HFF-Myc (cell line): Measurements from ENCODE around the gene ZFHX2.

Experiments
- DNase-seq: peaks from one replicate; pipeline ENCODE4 v3.0.0-alpha.2; 2011; ENCODE audit warnings: low read depth; ENCODE audit errors: extremely low read depth
- H3K4me3 ChIP-seq: replicated peaks from 2 replicates; pipeline ENCODE4 v1.5.1; 2011; ENCODE audit warnings: low read depth, mild to moderate bottlenecking, control low read depth, low read length
- TF ChIP-seq, protein P1 (sequence below): IDR thresholded peaks from 2 replicates; pipeline ENCODE4 v1.5.1; 2012; ENCODE audit warnings: mild to moderate bottlenecking, low read depth, low read length, control low read depth; ENCODE audit errors: missing control alignments

Gene ZFHX2

DNA sequence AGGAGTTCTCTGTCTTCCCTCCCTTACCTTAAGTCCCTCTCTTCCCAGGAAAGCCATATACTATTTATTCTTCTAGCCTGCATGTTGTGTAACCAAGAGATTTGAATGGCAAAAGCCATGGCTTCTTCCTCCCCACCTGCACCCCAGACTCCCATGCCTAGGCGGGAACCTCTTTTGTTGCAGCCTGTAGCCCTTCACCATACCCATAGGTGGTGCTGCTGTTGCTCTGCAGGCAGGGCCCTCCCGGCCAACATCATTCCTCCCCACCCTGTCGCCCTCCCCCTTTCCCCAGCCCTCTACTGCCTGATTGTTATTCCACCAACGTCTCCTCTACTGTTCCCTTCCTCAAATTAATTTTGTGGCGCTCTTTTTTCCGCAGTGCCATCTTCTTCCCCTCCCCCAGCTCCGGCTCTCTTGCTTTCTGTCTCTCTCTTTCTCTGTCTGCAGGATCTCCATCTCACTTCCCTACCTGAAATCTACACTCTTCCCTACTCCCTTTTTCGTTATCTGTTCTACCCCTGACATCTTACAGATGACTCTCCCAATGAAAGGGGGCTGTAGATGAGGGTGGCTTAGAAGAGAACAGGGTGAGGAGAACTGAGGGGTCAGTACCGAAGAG is 68.2 kb downstream of the ZFHX2 start:
- no peak overlapping the region for H3K4me3 ChIP-seq
- TF ChIP-seq, protein P1, sequence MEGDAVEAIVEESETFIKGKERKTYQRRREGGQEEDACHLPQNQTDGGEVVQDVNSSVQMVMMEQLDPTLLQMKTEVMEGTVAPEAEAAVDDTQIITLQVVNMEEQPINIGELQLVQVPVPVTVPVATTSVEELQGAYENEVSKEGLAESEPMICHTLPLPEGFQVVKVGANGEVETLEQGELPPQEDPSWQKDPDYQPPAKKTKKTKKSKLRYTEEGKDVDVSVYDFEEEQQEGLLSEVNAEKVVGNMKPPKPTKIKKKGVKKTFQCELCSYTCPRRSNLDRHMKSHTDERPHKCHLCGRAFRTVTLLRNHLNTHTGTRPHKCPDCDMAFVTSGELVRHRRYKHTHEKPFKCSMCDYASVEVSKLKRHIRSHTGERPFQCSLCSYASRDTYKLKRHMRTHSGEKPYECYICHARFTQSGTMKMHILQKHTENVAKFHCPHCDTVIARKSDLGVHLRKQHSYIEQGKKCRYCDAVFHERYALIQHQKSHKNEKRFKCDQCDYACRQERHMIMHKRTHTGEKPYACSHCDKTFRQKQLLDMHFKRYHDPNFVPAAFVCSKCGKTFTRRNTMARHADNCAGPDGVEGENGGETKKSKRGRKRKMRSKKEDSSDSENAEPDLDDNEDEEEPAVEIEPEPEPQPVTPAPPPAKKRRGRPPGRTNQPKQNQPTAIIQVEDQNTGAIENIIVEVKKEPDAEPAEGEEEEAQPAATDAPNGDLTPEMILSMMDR: peak; percentile 61
- no peak for DNase-seq

DNA sequence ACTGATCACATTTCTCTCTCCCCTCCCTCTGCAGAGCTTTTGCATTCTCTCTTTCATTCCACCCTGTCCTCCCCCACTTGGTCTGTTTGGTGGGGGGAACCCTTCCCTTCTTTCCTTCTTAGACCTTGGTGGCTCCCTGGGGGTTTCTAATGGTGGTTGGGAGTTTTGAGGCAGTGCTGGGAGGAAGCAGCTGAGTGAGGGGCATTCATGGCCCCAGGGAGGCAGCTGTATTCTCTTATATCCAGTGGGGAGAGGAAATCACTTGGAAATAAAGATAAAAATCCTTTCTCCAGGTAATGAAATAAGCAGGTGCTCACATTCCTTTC is 68.8 kb downstream of the ZFHX2 start:
- TF ChIP-seq, protein P1: no peak
- DNase-seq: no peak
- no peak overlapping the region for H3K4me3 ChIP-seq

DNA sequence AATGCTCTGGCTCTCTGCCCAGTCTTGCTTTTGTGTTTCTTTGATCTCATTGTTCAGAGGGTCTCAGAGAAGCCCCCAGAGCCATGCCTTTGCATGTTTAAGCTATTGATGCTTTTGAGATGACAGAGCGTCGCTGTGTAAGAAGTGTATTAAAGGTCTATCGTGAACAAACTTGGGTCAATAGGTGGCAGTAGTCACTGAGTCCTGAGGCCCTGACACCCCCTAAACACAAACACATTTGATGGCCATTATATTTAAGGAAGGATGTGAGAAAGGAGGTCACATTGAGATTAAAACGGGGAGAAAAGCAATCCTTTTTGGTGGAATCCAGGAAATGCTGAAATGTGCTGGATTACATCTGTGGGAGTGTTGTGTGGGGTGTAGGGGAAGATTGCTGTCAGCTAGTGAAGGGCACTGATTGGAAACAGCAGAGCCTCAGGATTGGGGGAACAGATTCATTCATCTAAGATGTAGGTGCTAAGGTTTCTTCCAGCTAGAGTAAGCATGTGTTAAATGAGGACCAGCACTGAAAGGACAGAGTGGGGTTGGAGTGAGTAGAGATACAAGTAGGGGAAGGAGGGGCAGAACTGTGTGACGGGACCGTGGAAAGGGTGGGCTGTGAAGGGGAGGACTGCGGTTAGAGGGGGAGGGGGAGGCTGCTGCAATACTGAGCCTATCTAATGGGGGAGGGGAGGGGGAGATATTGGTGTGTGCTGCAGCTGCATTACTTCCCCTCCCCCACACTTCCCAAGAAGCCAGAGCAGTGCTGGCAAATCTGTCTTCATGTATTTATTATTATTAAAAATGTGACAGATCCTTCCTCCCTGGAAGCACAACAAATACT is 69.4 kb downstream of the ZFHX2 start:
- TF ChIP-seq, protein P1: no peak
- no peak for DNase-seq
- H3K4me3 ChIP-seq: no peak overlapping the region

DNA sequence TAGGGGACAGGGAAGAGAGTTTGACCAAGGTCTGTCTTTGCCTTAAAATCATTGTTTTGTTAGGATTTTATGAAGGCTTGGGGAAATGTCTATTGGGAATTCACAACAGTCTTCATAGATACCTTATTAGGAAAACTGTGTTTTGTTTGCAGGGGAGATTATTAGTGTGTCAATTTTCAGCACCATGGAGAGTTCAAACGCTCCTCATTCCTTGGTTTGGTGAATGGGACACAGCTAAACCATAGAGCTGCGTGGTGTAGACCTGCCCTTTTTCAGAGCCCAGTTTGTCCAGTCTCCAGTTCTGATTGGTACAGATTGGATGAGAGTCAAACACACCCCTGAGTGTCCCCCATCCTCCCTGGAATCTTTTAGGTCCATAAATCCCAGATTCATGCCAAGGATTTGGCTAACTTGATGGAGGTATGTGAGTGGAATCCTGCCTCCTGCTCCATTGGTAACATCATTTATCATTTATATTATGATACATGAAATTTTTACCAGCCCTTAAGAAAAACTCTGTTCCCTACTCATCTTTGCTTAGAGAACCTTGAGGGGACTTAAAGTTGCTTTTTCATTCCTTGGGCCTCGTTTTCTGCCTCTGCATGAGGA is 70.1 kb downstream of the ZFHX2 start:
- TF ChIP-seq, protein P1: no peak
- no peak for DNase-seq
- H3K4me3 ChIP-seq: no peak overlapping the region

DNA sequence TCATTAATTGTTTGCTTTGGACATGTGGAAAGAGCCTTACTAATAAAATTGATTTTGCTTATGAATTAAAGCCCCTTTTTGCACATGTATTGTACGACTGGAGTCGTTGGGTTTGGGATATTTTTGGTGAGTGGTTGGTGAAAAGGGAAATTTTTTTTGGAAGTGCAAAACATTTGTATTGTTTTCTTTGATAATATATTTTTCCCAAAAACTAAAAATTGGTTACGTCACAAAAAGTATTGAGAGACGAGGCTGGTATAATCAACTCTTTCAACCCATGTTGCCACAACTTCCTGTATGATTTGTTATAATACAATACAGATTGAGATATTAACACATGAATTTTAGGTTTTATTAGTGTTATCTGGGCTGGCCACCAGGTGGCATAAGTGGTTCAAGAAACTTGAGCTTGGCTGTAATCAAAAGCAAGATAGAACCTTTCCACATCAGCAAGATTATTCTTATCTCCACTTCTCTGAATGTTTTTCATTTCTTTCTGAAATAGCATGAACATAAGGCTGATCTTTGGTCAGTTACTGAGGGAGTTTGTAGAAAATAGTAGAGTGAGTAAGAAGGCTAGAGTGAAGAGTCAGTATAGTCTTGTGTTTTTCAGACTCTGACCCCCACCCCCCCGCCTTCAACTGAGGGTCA is 73.3 kb downstream of the ZFHX2 start:
- TF ChIP-seq, protein P1: peak; percentile 52
- H3K4me3 ChIP-seq: no peak overlapping the region
- DNase-seq: no peak

DNA sequence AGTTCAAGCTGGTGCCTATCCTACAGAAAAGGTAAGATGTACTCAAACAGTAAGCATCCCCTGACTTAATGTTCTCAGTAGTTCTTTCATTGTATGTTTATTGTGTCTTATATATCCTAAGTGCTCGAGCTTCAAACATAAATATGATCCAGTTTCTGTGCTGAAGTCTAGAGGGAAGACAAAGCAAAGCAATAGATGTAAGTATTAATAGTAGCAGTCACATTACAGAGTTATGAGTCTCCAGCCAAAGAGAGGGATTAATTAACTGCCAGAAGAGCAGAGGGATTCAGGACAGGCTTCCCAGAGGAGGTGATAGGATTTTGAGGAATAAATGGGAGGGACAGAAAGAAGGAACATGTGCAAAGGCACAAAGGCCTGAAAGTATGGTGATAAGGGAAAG is 80.6 kb downstream of the ZFHX2 start:
- TF ChIP-seq, protein P1: no peak
- DNase-seq: no peak
- H3K4me3 ChIP-seq: no peak overlapping the region
